Liver (tissue), 9 donors: ENCODE measurements around the gene TAF3. TPM values are rescaled to one million over a fixed set of nuclear protein-coding genes. Genes with fewer than 3 reads are reported as not detected.

ENCODE experiments used
- DNase-seq: peaks from one replicate; pipeline ENCODE4 v3.0.0-alpha.2; 2017; ENCODE audit warnings: low spot score
- H3K27ac ChIP-seq, 2 donors: one replicate each; pipeline ENCODE4 v1.7.0; 2013; ENCODE audit warnings: inconsistent platforms in 2 of 2, low read length in 2 of 2, control low read depth in 1 of 2, low read depth in 1 of 2, mild to moderate bottlenecking in 1 of 2
- H3K27me3 ChIP-seq, 4 donors: one replicate each; pipeline versions ENCODE4 v1.6.1 to v1.7.0; 2013; ENCODE audit warnings: low read length in 3 of 4, inconsistent platforms in 1 of 4, mild to moderate bottlenecking in 1 of 4, moderate library complexity in 1 of 4; ENCODE audit not compliant: control insufficient read depth in 4 of 4, insufficient read depth in 4 of 4
- H3K36me3 ChIP-seq, 4 donors: one replicate each; pipeline versions ENCODE4 v1.6.1 to v1.7.0; 2013; ENCODE audit warnings: low read length in 3 of 4, mild to moderate bottlenecking in 3 of 4, low read depth in 1 of 4, moderate library complexity in 1 of 4; ENCODE audit not compliant: control insufficient read depth in 4 of 4, insufficient read depth in 3 of 4
- H3K4me1 ChIP-seq, 4 donors: one replicate each; pipeline versions ENCODE4 v1.6.1 to v1.7.0; 2013; ENCODE audit warnings: low read length in 3 of 4, mild to moderate bottlenecking in 3 of 4, moderate library complexity in 1 of 4; ENCODE audit not compliant: control insufficient read depth in 4 of 4, insufficient read depth in 4 of 4
- H3K4me3 ChIP-seq, 3 donors: one replicate each; pipeline versions ENCODE4 v1.6.1 to v1.7.0; 2013; ENCODE audit warnings: low read length in 3 of 3, control low read depth in 1 of 3, low read depth in 1 of 3, mild to moderate bottlenecking in 1 of 3
- H3K9ac ChIP-seq, 2 donors: one replicate each; pipeline ENCODE4 v1.7.0; 2013; ENCODE audit warnings: low read length in 2 of 2, mild to moderate bottlenecking in 2 of 2, moderate library complexity in 2 of 2, control low read depth in 1 of 2, low read depth in 1 of 2
- H3K9me3 ChIP-seq, 4 donors: one replicate each; pipeline versions ENCODE4 v1.6.1 to v1.7.0; 2013; ENCODE audit warnings: low read length in 3 of 4; ENCODE audit not compliant: control insufficient read depth in 4 of 4
- EGR1 ChIP-seq, 2 donors: IDR thresholded peaks; 2 replicates each; pipeline ENCODE4 v1.6.1; 2016 to 2018; ENCODE audit warnings: antibody characterized with exemption in 2 of 2, low read depth in 2 of 2
- FOXA2 ChIP-seq: IDR thresholded peaks from 2 replicates; pipeline ENCODE4 v1.6.1; 2016; ENCODE audit warnings: antibody characterized with exemption
- HNF4A ChIP-seq, 2 donors: conservative IDR thresholded peaks; 2 replicates each; pipeline ENCODE4 v1.6.1; 2016; ENCODE audit warnings: antibody characterized with exemption in 2 of 2, mild to moderate bottlenecking in 2 of 2
- HNF4G ChIP-seq: IDR thresholded peaks from 2 replicates; pipeline ENCODE4 v1.6.1; 2016; ENCODE audit warnings: antibody characterized with exemption
- JUND ChIP-seq, 2 donors: IDR thresholded peaks; 2 replicates each; pipeline ENCODE4 v1.6.1; 2016; ENCODE audit warnings: antibody characterized with exemption in 2 of 2
- NR2F2 ChIP-seq: IDR thresholded peaks from 2 replicates; pipeline ENCODE4 v1.6.1; 2016; ENCODE audit warnings: antibody characterized with exemption
- RAD21 ChIP-seq, 2 donors: IDR thresholded peaks; 2 replicates each; pipeline ENCODE4 v1.6.1; 2016; ENCODE audit warnings: antibody characterized with exemption in 2 of 2, mild to moderate bottlenecking in 2 of 2
- SP1 ChIP-seq: IDR thresholded peaks from 2 replicates; pipeline ENCODE4 v1.6.1; 2018; ENCODE audit warnings: antibody characterized with exemption, mild to moderate bottlenecking
- TAF1 ChIP-seq: conservative IDR thresholded peaks from 2 replicates; pipeline ENCODE4 v1.6.1; 2016; ENCODE audit warnings: antibody characterized with exemption, mild to moderate bottlenecking
- YY1 ChIP-seq: IDR thresholded peaks from 2 replicates; pipeline ENCODE4 v1.6.1; 2016; ENCODE audit warnings: antibody characterized with exemption, mild to moderate bottlenecking
- WGBS: extraction: QIAGEN DNeasy Blood & Tissue Kit; methylation state at CpG from one replicate; pipeline ENCODE4 v1.1.7; 2013; 5-methylcytosine and 5-hydroxymethylcytosine counted together
- polyA plus RNA-seq, 2 donors: library from polyadenylated mRNA; stranded (reverse) in 1 of 2; unstranded in 1 of 2; fragments of 200-250 nt in 1 of 2; fragments of >200 nt in 1 of 2; fragmentation: Nextera tagmentation in 1 of 2; extraction: Ambion mirVana in 1 of 2; gene quantifications; one replicate each; pipeline versions ENCODE4 v1.2.1 to v1.2.3, GENCODE V29; 2013 to 2015
- total RNA-seq, 2 donors: library from RNA; depleted of rRNA; stranded (reverse); fragments of >200 nt; gene quantifications; one replicate each; pipeline ENCODE4 v1.2.3, GENCODE V29; 2014
- TF ChIP-seq, protein P1 (sequence below): fragments of 150-350 bp; IDR thresholded peaks from 2 replicates; pipeline ENCODE4 v1.5.1; 2017; ENCODE audit warnings: improper control_type of control experiment, low read depth, low read length; ENCODE audit not compliant: missing input control
- TF ChIP-seq, protein P2 (sequence below): IDR thresholded peaks from 2 replicates; pipeline ENCODE4 v1.6.1; 2016; ENCODE audit warnings: antibody characterized with exemption
- TF ChIP-seq, protein P3 (sequence below): IDR thresholded peaks from 2 replicates; pipeline ENCODE4 v1.6.1; 2016; ENCODE audit warnings: antibody characterized with exemption
- TF ChIP-seq, protein P4 (sequence below): IDR thresholded peaks from 2 replicates; pipeline ENCODE4 v1.6.1; 2016; ENCODE audit warnings: antibody characterized with exemption, mild to moderate bottlenecking
- TF ChIP-seq, protein P5 (sequence below): IDR thresholded peaks from 2 replicates; pipeline ENCODE4 v1.6.1; 2016; ENCODE audit warnings: antibody characterized with exemption
- donor health status: healthy.
- donor health status: healthy.
- donor health status: healthy.
- donor health status: healthy.
- donor health status: healthy.

The TAF3 gene
- total and polyA plus RNA-seq, 4 donors: 1.5 to 3.6 (median 1.9) TPM

DNA sequence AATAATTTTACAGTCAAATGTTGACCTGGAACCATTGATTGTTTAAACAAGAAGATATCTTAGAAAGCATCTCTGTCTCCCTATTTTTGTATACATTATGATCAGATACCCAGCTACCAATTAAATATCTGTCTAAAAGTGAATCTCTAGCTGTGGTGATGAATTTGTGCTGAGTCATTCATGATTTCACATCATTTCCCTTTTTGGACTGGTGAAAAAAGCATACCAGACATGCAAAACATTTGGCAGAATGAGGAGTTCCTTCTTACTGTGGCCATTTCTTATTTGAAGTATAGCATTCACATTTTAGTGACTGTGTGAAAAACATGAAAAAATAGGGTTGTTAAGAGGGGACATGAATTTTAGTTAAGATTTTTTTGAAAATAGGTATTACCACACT is 138.2 kb downstream of the TAF3 start (continued):
- TF ChIP-seq, protein P1, sequence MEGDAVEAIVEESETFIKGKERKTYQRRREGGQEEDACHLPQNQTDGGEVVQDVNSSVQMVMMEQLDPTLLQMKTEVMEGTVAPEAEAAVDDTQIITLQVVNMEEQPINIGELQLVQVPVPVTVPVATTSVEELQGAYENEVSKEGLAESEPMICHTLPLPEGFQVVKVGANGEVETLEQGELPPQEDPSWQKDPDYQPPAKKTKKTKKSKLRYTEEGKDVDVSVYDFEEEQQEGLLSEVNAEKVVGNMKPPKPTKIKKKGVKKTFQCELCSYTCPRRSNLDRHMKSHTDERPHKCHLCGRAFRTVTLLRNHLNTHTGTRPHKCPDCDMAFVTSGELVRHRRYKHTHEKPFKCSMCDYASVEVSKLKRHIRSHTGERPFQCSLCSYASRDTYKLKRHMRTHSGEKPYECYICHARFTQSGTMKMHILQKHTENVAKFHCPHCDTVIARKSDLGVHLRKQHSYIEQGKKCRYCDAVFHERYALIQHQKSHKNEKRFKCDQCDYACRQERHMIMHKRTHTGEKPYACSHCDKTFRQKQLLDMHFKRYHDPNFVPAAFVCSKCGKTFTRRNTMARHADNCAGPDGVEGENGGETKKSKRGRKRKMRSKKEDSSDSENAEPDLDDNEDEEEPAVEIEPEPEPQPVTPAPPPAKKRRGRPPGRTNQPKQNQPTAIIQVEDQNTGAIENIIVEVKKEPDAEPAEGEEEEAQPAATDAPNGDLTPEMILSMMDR: no peak
- TF ChIP-seq EGR1 (IDR thresholded peaks at IDR 0.05; ENCODE audit: low read depth in 2 of 2) (no peak), NR2F2 (no peak), FOXA2 (no peak), SP1 (no peak), JUND (IDR thresholded peaks at IDR 0.05) (no peak), RAD21 (IDR thresholded peaks at IDR 0.05) (no peak), TAF1 (no peak), YY1 (no peak)

DNA sequence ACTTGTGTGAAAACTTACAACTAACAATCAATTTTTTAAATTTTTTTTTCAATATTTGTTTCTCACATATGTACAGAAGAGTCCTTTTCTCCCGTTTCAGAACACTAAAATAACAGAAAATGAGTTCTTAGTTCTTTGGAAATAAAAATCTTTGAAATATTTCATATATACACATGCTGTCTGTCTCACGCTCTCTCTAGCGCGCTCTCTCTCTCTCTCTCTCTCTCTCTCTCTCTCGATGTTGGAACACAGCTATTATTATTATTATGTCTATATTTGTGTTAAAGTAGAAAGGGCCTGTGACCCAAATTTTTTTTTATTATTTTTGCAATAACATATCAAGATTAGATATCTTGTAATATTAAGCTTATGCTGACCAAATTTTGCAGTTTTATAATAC is 139.3 kb downstream of the TAF3 start:
- Histone ChIP-seq H3K4me1 (no peaks in the 10 kb centered on the region), H3K4me3 (no peak overlapping the region), H3K27ac (no peak overlapping the region), H3K9ac (no peak overlapping the region), H3K36me3 (no peaks in the 10 kb centered on the region), H3K27me3 (no peaks in the 10 kb centered on the region), H3K9me3 (no peaks in the 10 kb centered on the region)
- WGBS: 91% methylated on average over 5 of the region's 5 CpGs
- TF ChIP-seq, protein P2, sequence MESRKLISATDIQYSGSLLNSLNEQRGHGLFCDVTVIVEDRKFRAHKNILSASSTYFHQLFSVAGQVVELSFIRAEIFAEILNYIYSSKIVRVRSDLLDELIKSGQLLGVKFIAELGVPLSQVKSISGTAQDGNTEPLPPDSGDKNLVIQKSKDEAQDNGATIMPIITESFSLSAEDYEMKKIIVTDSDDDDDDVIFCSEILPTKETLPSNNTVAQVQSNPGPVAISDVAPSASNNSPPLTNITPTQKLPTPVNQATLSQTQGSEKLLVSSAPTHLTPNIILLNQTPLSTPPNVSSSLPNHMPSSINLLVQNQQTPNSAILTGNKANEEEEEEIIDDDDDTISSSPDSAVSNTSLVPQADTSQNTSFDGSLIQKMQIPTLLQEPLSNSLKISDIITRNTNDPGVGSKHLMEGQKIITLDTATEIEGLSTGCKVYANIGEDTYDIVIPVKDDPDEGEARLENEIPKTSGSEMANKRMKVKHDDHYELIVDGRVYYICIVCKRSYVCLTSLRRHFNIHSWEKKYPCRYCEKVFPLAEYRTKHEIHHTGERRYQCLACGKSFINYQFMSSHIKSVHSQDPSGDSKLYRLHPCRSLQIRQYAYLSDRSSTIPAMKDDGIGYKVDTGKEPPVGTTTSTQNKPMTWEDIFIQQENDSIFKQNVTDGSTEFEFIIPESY: no peak
- TF ChIP-seq, protein P1: no peak
- TF ChIP-seq HNF4A (conservative IDR thresholded peaks at IDR 0.05) (no peak), HNF4G (no peak), NR2F2 (no peak), EGR1 (IDR thresholded peaks at IDR 0.05; ENCODE audit: low read depth in 2 of 2) (no peak), SP1 (no peak)
- TF ChIP-seq, protein P3, sequence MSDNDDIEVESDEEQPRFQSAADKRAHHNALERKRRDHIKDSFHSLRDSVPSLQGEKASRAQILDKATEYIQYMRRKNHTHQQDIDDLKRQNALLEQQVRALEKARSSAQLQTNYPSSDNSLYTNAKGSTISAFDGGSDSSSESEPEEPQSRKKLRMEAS: no peak
- TF ChIP-seq, protein P4, sequence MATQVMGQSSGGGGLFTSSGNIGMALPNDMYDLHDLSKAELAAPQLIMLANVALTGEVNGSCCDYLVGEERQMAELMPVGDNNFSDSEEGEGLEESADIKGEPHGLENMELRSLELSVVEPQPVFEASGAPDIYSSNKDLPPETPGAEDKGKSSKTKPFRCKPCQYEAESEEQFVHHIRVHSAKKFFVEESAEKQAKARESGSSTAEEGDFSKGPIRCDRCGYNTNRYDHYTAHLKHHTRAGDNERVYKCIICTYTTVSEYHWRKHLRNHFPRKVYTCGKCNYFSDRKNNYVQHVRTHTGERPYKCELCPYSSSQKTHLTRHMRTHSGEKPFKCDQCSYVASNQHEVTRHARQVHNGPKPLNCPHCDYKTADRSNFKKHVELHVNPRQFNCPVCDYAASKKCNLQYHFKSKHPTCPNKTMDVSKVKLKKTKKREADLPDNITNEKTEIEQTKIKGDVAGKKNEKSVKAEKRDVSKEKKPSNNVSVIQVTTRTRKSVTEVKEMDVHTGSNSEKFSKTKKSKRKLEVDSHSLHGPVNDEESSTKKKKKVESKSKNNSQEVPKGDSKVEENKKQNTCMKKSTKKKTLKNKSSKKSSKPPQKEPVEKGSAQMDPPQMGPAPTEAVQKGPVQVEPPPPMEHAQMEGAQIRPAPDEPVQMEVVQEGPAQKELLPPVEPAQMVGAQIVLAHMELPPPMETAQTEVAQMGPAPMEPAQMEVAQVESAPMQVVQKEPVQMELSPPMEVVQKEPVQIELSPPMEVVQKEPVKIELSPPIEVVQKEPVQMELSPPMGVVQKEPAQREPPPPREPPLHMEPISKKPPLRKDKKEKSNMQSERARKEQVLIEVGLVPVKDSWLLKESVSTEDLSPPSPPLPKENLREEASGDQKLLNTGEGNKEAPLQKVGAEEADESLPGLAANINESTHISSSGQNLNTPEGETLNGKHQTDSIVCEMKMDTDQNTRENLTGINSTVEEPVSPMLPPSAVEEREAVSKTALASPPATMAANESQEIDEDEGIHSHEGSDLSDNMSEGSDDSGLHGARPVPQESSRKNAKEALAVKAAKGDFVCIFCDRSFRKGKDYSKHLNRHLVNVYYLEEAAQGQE: no peak
- TF ChIP-seq, protein P5, sequence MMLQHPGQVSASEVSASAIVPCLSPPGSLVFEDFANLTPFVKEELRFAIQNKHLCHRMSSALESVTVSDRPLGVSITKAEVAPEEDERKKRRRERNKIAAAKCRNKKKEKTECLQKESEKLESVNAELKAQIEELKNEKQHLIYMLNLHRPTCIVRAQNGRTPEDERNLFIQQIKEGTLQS: no peak
- DNase-seq: no peak
